NK-92 (cell line): ENCODE measurements around the gene APOLD1.
"Not testable (repeated sequence)": the region's sequence is repeated elsewhere in the genome, so short reads cannot be mapped to it uniquely, and the experiment has no call there.

Source experiments
- DNase-seq: peaks from one replicate; lab custom pipeline; 2025; ENCODE audit not compliant: unreplicated experiment; lab: John Stamatoyannopoulos, UW

APOLD1 gene

DNA sequence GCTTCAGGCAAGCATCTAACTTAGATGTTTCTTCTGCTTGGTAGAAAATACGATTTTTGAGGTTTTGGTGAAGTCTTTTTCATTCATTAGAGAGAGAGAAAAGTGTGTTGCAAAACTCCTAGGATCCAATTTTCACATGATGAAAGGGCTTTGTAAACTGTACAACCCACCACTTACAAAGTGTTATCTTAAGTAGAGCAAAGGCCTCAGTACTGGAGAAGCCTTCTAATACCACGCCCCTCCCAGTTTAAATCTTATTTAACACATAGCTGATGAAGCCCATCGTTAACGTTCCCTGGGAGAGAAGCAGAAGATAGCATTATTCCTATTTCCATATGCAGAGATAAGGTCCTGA is 869 bp downstream of the APOLD1 start:
- no peak for DNase-seq

DNA sequence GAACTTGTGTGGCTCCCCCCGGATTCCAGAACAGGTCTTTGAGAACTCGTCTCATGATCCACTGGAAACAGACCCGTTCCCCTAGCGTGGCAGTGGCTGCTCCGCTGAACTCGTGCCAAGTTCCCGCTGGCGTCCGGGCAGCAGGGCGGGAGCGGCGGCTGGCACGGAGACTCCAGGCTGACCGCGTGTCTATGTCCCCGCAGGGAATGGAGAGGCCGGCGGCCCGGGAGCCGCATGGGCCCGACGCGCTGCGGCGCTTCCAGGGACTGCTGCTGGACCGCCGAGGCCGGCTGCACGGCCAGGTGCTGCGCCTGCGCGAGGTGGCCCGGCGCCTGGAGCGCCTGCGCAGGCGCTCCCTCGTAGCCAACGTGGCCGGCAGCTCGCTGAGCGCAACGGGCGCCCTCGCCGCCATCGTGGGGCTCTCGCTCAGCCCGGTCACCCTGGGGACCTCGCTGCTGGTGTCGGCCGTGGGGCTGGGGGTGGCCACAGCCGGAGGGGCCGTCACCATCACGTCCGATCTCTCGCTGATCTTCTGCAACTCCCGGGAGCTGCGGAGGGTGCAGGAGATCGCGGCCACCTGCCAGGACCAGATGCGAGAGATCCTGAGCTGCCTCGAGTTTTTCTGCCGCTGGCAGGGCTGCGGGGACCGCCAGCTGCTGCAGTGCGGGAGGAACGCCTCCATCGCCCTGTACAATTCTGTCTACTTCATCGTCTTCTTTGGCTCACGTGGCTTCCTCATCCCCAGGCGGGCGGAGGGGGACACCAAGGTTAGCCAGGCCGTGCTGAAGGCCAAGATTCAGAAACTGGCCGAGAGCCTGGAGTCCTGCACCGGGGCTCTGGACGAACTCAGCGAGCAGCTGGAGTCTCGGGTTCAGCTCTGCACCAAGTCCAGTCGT is 1.5 kb downstream of the APOLD1 start:
- no peak for DNase-seq

DNA sequence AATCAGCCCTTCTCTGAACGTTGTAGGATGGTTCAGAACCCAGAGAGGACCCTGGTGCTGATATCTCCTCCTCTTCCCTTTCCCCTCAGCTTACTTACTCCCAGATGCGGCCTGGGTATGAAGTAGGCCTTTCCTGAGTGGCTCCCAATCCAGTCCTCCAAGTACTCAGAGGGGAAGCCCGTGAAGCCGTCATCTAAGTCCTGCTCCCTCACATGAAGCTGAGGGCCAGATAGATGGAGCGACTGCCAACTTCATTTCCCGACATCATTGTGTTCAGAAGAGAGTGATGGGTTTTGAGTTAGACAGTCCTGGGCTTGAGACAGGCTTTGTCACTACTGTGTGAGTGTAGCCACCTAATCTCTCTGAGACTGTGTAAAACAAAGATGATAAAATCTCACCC is 2.7 kb downstream of the APOLD1 start:
- DNase-seq: no peak

DNA sequence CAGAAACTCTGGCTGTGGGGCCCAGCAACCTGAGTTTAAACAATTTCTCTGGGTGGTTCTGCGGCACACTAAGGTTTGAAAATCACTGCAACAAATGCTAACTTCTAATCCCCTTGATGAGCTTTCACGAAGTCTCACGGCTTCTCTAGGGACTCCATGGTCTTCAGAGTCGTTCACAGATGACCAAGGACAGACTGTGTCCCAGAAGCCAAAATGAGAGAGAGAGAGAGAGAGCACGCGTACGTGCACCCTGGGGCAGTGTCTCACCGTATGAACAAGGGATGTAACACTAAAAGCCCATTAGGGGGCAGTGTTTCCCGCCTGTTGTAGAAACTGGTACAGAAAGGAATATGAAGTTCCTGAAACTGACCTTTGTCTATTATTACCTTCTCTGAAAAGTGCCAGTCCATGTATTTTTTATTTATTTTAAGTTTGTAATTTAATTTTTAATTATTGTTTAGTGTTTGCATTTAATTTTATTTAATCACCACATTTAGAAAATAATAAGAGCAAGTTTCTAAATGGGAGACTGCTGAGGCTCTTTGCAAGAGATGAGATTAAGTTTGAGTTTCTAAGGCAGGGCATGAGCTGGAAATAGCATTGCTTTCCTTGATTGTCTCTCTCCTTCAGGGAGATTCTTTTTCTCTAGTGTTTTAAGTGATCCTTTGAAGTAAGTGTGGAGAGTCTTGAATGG is 3.4 kb downstream of the APOLD1 start:
- DNase-seq: no peak

DNA sequence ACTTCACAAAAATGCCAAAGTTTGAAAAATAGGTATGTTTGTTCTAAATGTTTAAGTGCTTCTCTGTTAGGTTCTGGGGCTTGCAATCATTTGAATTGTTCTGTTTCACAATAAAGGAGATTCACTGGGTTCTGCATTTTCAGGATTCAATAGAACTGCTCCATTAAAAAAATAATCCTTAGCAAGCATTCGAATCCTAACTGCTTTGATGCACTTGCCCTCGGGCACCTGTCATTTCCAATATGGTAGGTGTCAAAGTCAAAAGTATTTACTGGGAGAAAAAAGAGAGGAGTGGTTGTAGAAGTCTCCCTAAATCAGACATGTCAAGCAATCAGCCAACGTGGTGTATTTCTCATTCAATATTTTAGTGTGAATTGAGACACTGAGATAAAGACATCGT is 5.5 kb downstream of the APOLD1 start:
- DNase-seq: no peak

DNA sequence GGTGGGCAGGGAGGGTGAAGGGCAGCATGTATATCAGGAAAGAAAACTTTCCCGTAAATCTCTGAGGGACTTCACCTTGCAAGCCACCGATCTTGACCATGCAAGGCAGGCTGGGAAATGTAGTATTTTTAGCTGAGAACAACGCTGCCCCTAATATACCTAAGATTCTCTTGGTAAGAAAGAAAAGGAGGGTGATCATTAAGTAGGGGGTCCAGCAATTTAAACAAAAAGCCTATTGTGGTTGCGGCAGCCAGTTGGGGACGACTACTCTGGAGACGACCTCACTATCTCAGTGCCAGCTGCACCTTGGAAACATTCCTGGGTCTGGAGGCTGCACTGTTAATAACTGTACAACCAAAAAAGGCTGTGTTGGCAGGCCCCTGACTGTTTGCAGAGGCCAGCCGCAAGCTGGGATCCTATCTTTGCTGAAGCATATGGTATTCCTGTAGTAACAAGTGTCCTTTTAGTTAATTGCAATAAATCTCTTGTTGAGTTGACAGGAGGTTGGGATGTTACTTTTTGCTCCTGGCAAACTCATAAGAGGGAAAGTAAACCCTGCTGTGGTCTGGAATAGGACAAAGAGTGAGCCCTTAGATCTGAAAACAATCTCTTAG is 6.4 kb downstream of the APOLD1 start:
- no peak for DNase-seq

DNA sequence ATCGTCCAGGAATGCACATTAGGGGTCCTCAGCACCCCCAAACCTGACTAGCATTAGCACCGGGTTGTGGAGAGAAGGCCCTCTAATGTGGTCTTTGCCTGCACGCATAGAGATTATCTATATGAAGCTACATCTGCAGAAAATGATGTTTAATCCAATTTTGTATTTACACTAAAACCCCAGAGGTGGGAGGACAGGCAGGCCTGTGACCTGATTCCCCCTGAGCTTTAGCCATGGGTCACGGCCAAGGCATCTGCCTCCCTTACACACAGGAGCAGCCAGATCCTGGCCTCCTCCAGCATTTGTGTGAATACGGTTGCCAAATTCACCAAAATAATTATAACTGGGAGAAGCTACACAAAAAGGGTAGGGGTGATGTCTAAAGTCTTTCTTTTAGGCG is 7.0 kb downstream of the APOLD1 start:
- DNase-seq: no peak

DNA sequence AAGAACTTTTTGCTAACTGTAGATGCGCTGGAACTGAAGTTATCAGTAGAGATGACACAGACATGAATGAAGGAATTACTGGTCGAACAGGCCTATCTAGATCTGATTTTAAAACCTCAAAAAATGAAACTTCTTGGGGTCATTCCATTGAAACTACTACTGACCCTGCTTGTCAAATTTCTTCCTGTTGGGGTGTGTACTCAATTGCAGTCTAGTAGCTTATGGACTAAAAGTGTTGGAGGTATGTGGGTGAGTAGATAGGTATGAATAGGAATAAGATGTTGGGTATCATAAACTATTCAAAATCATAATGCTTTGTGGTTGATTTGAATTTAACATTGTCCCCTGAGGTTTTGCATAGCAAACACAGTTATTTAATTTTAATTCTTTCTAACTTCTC is 9.2 kb downstream of the APOLD1 start:
- no peak for DNase-seq

DNA sequence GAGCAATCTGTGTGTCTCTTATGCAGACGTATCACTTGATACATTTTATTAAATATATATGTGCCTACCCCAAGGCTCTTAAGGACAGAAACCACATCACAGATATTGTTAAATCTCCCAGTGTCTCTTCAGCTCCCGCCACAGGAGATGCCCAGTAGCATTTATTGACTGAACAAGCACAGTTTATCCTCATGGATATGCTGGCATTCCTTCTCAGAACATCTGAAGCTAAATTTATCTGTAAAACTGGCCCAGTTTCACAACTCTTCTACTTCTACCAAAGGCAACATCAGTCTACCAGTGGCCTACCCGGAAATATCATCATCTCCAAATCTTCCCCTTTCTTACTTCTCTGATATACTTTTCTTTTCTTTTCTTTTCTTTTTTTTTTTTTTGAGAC is 10.7 kb downstream of the APOLD1 start:
- DNase-seq: no peak

DNA sequence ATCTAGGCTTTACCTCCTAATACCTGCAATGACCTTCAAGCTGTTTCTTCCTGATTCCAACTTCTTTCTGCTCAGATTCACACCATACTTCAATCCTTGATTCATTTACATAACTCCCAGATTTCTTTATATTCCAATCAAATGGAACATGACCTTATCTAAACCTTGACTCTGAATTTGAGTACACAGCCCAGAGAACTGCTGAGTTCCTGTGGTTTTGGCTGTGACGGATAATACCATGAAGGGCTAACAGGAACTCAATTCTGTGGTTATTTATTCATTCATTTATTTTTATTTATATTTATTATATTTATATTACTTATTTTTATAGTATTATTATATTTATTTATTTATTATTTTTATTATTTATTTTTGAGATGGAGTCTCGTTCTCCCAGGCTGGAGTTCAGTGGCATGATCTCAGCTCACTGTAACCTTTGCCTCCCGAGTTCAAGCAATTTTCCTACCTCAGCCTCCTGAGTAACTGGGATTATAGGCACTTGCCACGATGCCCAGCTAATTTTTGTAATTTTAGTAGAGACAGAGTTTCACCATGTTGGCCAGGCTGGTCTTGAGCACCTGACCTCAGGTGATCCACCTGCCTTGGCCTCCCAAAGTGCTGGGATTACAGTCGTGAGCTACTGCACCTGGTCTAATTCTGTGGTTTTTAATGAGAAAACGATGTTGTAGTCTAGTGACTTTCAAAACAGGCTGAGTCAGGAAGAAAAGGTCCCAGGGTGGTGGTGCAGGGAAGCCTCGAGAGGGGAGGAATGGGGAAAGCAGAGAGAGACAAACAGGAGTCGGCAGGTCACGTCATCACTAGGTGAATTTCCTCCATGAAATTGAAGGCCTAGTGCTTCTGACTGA is 11.7 kb downstream of the APOLD1 start:
- DNase-seq: no peak

DNA sequence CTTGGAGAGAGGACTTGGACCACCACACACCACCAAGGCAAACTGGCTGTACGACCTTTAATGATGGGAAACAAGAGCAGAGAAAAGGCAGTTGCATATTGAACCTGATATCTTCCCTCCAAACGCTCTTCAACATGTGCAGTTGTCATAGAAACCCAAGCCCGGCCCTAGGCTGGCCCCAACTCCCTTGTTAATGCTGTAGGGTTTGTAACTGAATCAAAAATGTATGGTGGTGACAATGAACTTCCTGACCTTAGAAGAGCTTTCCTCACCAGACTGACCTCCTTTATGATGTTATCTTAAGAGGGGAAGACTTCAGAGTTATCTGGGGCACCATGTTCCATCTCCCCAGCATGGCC is 12.3 kb downstream of the APOLD1 start:
- DNase-seq: no peak

DNA sequence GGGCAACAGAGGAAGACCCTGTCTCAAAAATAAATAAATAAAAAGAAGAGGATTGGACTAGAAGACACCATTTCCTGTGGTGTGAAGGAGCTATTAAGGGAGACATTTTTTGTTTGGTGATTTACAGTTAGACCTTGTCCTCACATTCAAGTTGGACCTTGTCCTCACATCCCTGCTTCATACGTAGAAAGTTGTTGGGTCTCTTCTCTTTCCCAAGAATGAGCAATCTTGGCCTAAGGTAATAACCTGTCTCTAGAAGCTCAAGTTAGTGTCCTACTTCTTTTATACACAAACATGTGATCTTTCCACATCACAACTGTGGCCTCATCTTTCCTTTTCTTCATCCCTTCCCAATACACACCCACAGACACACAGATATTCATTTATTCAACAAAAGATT is 13.0 kb downstream of the APOLD1 start:
- no peak for DNase-seq

DNA sequence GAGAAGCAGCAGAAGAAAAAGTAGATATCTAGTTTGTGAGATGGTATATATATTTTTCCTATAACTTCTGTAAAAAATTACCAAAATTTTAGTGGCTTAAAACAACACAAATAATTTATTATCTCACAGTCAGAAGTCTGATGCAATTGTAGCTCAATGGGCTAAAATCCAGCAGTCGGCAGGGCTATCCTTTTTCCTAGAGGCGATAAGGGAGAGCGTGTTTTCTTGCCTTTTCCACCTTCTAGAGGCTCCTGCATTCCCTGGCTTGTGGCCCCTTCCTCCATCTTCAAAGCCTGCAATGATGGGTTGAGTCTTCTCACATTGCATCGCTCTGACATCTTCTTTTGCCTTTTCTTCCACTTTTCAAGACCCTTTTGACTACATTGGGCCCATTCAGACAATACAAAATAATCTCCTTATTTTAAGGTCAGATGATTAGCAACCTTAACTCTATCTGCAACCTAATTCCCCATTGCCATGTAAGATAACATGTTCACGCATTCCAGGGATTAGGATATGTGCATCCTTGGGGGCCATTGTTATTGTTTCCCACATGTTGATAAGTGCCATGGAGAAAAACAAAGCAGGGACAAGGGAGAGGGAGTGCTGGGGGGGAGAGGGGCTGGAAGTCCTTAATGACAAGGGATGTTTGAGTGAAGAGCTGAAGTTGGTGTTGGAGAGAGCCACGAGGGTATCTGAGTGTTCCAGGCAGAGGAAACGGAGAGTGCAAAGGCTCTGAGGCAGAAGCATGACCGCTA is 13.9 kb downstream of the APOLD1 start:
- no peak for DNase-seq

DNA sequence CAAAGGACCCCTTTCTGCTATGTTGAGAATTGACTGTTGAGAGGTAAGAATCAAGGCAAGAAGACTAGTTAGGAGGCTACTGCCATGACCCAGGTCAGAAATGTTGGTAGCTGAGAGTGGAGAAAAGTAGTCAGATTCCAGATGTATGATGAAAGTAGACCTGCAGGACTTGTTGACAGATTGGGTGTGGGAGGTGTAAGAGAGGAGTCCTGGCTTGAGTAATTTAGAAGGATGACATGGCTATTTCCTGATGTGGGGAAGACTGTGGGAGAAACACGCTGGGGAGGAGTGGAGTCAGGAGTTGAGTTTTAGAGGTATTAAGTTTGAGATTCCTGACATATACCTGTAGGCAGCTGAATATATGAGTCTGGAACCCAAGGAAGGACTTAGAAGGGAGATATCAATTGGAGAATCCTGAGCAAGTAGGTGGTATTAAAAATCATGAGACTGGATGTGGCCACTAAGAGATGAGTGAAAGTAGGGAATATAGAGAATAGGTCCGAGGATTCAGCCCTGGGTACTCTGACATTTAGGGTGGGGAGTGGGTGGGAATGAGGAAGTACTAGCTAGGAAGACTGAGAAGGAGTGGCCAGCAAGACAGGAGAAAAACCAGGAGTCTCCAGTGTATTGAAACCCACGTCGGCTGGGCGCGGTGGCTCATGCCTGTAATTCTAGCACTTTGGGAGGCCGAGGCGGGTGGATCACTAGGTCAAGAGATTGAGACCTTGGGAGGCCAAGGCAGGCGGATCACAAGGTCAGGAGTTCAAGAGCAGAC is 15.1 kb downstream of the APOLD1 start:
- no peak for DNase-seq

DNA sequence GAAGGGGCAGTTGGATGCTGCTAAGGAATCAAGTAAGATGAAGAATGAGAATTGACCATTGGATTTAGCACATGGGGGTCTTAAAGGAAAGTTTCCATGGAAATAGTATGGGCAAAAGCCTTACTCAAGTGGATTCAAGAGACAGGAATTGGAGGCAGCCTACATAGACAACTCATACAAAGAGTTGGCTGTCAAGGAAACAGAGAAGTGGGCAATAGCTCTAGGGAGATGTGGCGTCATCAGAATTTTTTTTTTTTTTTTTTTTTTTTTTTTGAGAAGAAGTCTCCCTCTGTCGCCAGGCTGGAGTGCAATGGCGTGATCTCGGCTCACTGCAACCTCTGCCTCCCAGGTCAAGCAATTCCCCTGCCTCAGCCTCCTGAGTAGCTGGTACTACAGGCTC is 16.2 kb downstream of the APOLD1 start:
- DNase-seq: not testable (repeated sequence)

DNA sequence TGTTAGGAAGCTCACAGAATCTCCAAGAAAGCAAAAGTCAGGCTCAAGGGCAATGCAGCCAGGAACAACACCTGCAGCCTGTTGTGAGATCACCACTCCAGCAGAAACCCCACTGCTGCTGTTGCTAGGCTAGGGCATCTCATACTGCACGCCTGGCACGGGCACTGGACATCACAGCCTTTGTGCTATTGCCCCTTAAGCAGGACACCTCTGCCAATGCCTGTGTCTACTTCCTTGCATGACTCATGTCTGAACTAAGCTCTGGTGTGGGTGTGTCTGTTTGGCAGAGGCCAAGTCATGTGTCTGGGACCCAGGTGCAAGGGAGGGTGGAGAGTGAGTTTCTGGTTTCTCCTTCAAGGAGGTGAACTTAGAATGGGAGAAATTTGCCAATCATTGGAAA is 17.7 kb downstream of the APOLD1 start:
- no peak for DNase-seq

DNA sequence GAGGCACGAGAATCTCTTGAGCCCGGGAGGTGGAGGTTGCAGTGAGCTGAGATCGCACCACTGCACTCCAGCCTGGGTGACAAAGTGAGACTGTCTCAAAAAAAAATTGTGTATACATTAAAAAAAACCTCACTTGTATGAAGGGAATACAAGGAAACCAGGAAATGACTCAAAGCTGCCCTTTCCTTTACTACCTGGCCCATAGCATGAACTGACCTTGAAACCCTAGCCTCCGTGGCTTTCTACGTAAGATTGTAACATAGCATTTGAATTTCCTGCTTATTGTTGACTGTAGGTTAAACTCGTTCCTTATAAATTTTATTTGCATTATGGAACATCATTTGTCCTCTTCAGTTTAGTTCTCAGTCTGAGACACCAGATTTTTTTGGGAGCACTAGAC is 18.6 kb downstream of the APOLD1 start:
- DNase-seq: no peak

DNA sequence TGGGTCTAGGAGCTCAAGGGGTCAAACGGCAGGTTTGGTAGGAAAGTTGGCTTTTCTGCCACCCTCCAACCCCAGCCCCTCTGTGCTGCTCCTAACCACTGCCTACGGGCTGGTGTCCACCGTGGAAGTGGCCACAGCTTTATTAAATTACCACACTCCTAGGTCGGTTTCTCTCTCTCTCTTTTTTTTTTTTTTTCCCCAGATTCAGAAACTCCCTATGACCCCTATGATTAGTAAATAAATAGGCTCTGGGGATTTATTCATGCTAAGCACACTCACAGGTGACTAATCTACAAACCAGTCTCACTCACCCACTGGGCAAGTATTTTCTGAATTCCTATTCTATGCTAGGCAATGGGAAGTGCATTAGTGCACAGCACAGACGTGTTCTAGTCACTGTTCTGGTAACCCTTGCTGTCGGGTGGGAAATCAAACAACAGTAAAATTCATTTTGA is 19.0 kb downstream of the APOLD1 start:
- DNase-seq: no peak

DNA sequence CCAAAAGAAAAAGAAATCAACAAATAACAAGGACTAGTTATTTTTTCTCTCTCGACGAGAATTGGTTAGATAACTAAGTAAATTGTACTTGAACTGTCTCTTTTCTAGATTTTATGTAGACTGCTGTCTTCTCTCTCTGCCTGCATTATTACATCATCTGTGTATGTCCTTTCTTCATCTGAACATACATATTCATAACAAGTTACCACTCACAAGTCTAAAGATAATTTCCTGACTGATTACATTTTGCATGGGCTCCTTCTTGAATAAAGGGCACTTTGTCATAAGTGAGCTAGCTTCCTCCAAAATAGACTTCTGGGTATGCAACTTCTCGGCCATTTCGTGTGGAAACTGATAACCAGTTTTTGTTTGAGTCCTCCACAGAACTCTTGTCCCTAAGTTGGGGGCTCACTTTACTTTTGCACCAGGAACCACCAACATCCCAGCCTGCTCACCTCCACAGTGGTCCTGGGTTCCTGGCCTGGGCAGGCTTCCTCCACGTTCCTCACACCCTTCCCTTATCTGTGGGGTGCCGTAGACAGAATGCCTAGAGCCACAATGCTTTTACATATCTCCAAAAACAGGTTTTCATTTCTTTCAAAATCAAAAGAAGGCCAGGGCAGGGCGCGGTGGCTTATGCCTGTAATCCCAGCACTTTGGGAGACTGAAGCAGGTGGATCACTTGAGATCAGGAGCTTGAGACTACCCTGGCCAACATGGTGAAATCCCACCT is 21.5 kb downstream of the APOLD1 start:
- DNase-seq: no peak
